Non-pigmented ciliary epithelial cell (primary cell): ENCODE results near the gene GHRL.
"Not testable (repeated sequence)": the region's sequence is repeated elsewhere in the genome, so short reads cannot be mapped to it uniquely, and the experiment has no call there.

Experiments
- DNase-seq: peaks from one replicate; pipeline ENCODE4 v3.0.0-alpha.2; 2010; ENCODE audit warnings: low read depth

GHRL gene

GRCh38 chr3:10298064-10298463 lies 5.3 kb upstream of the GHRL start:
- DNase-seq, result not testable (repeated sequence)

GRCh38 chr3:10294030-10294586 lies 1.4 kb upstream of the GHRL start:
- DNase-seq, result no peak

- no peak for DNase-seq
These were observed 1.1 kb downstream of the GHRL start for GRCh38 chr3:10291641-10292040.

- DNase-seq, result no peak
These were observed 2.1 kb downstream of the GHRL start for GRCh38 chr3:10290481-10291176.

GRCh38 chr3:10289787-10290355 lies 2.9 kb downstream of the GHRL start:
- no peak for DNase-seq

GRCh38 chr3:10289077-10289476 lies 3.7 kb downstream of the GHRL start:
- no peak for DNase-seq

GRCh38 chr3:10288575-10288960 lies 4.2 kb downstream of the GHRL start:
- DNase-seq, result no peak

- DNase-seq, result no peak
These were observed 4.7 kb downstream of the GHRL start for GRCh38 chr3:10287936-10288574.

- peak; percentile 42 for DNase-seq
These were observed 6.0 kb downstream of the GHRL start for GRCh38 chr3:10286596-10287295.

- no peak for DNase-seq
These were observed 6.6 kb downstream of the GHRL start for GRCh38 chr3:10286133-10286524.

- no peak for DNase-seq
These were observed 7.2 kb downstream of the GHRL start for GRCh38 chr3:10285272-10286132.

- DNase-seq, result no peak
These were observed 8.3 kb downstream of the GHRL start for GRCh38 chr3:10284496-10284895.

- no peak for DNase-seq
These were observed 9.1 kb downstream of the GHRL start for GRCh38 chr3:10283638-10284037.

GRCh38 chr3:10281951-10282350 lies 10.8 kb downstream of the GHRL start:
- peak; percentile 11 for DNase-seq

GRCh38 chr3:10280571-10280970 lies 12.2 kb downstream of the GHRL start:
- DNase-seq, result no peak

- DNase-seq, result no peak
These were observed 12.6 kb downstream of the GHRL start for GRCh38 chr3:10280177-10280529.

GRCh38 chr3:10279384-10280176 lies 13.2 kb downstream of the GHRL start:
- no peak for DNase-seq

- no peak for DNase-seq
These were observed 14.2 kb downstream of the GHRL start for GRCh38 chr3:10278501-10278900.

GRCh38 chr3:10277115-10277625 lies 15.6 kb downstream of the GHRL start:
- no peak for DNase-seq

- no peak for DNase-seq
These were observed 18.1 kb downstream of the GHRL start for GRCh38 chr3:10274601-10275000.
